Measurements from ENCODE around the gene AURKAIP1.

GRCh38 chr1:1338278-1338677 lies 36.7 kb downstream of the AURKAIP1 start:
- TF ChIP-seq, protein P1, sequence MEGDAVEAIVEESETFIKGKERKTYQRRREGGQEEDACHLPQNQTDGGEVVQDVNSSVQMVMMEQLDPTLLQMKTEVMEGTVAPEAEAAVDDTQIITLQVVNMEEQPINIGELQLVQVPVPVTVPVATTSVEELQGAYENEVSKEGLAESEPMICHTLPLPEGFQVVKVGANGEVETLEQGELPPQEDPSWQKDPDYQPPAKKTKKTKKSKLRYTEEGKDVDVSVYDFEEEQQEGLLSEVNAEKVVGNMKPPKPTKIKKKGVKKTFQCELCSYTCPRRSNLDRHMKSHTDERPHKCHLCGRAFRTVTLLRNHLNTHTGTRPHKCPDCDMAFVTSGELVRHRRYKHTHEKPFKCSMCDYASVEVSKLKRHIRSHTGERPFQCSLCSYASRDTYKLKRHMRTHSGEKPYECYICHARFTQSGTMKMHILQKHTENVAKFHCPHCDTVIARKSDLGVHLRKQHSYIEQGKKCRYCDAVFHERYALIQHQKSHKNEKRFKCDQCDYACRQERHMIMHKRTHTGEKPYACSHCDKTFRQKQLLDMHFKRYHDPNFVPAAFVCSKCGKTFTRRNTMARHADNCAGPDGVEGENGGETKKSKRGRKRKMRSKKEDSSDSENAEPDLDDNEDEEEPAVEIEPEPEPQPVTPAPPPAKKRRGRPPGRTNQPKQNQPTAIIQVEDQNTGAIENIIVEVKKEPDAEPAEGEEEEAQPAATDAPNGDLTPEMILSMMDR (IDR thresholded peaks at IDR 0.05) = no peak
- no peak for TF ChIP-seq POLR2A (IDR thresholded peaks at IDR 0.05)

Data from Peyer's patch (tissue), 4 donors.